Tibial nerve (tissue), 4 donors: ENCODE data around the gene FCAMR. TPM values are rescaled to one million over a fixed set of nuclear protein-coding genes. Genes with fewer than 3 reads are reported as not detected.

Source experiments
- DNase-seq, 2 donors: peaks; one replicate each; pipeline ENCODE4 v3.0.0-alpha.2; 2019; ENCODE audit warnings: low spot score in 2 of 2
- H3K27ac ChIP-seq, 4 donors: fragments of 200-600 bp; sonication (generic) in 3 of 4; one replicate each; pipeline ENCODE4 v1.5.1; 2017 to 2019; ENCODE audit warnings: mild to moderate bottlenecking in 1 of 4
- H3K27me3 ChIP-seq, 2 donors: fragments of 200-600 bp; sonication (generic) in 1 of 2; one replicate each; pipeline versions ENCODE4 v1.5.1 to v1.6.0; 2017 to 2019
- H3K36me3 ChIP-seq, 3 donors: fragments of 200-600 bp; sonication (generic); one replicate each; pipeline ENCODE4 v1.5.1; 2018 to 2019
- H3K4me1 ChIP-seq, 4 donors: fragments of 200-600 bp; sonication (generic) in 3 of 4; one replicate each; pipeline ENCODE4 v1.5.1; 2017 to 2019
- H3K4me3 ChIP-seq, 4 donors: fragments of 200-600 bp; sonication (generic) in 3 of 4; one replicate each; pipeline ENCODE4 v1.5.1; 2017 to 2019; ENCODE audit warnings: mild to moderate bottlenecking in 1 of 4, moderate library complexity in 1 of 4
- H3K9me3 ChIP-seq, 4 donors: fragments of 200-600 bp; sonication (generic) in 3 of 4; one replicate each; pipeline ENCODE4 v1.5.1; 2017 to 2019
- EP300 ChIP-seq, 2 donors: sonication (generic); formaldehyde crosslinking; IDR thresholded peaks; one replicate each; pipeline ENCODE4 v1.6.1; 2017; ENCODE audit warnings: antibody characterized with exemption in 2 of 2, mild to moderate bottlenecking in 1 of 2
- POLR2A ChIP-seq, 2 donors: fragments of 450-650 bp; IDR thresholded peaks; one replicate each; pipeline ENCODE4 v1.6.1; 2017; ENCODE audit warnings: antibody characterized with exemption in 2 of 2, mild to moderate bottlenecking in 2 of 2, moderate library complexity in 2 of 2
- WGBS, 2 donors: methylation state at CpG; one replicate each; pipeline ENCODE4 v1.1.5; 2018; 5-methylcytosine and 5-hydroxymethylcytosine counted together
- total RNA-seq, 4 donors: library from RNA; depleted of rRNA; stranded (reverse); fragments of >200 nt; gene quantifications; one replicate each; pipeline ENCODE4 v1.1.0, GENCODE V29; 2016
- TF ChIP-seq, protein P1 (sequence below), 5 experiments: fragments of 200-600 bp in 3 of 5; fragments of 450-650 bp in 2 of 5; sonication (generic) in 3 of 5; IDR thresholded peaks; one replicate each; pipeline ENCODE4 v1.5.1; 2016 to 2019; ENCODE audit warnings: antibody characterized with exemption in 5 of 5, mild to moderate bottlenecking in 3 of 5, moderate library complexity in 2 of 5

FCAMR gene
- total RNA-seq, 4 donors from 2014 or later, result not detected

DNA sequence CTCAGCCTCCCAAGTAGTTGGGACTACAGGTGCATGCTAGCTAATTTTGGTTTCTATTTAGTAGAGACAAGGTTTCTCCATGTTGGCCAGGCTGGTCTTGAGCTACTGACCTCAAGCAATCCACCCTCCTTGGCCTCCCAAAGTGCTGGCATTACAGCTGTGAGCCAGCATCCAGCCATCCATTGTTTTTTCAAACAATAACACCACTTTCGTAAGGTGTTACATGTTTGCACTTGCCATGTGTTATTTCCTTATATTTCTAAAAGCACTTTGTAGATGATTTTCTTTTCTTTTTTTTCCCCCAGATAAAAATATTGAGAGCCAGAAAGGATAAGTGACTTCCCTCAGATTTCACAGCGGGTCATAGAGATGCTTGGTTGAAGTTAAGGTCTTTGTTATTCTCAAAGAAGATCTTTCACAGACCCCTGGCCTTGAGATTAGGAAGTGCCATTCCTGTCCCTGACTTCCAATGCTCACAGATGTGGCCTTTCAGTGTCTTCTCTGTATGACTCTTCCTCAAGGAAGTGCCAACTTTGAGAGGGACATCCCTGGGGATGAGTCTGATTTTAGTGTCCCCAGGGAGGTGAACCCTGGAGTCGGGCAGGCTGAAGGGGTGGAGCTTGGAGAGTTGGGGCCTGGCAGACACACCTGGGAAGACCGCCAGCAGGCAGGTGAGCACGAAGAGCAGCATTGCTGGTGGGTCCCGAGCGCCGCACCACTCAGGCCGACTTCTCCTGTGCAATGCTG lies 30.2 kb downstream of the FCAMR start:
- TF ChIP-seq EP300 (IDR thresholded peaks at IDR 0.05) (no peak), POLR2A (IDR thresholded peaks at IDR 0.05) (no peak)
- TF ChIP-seq, protein P1, sequence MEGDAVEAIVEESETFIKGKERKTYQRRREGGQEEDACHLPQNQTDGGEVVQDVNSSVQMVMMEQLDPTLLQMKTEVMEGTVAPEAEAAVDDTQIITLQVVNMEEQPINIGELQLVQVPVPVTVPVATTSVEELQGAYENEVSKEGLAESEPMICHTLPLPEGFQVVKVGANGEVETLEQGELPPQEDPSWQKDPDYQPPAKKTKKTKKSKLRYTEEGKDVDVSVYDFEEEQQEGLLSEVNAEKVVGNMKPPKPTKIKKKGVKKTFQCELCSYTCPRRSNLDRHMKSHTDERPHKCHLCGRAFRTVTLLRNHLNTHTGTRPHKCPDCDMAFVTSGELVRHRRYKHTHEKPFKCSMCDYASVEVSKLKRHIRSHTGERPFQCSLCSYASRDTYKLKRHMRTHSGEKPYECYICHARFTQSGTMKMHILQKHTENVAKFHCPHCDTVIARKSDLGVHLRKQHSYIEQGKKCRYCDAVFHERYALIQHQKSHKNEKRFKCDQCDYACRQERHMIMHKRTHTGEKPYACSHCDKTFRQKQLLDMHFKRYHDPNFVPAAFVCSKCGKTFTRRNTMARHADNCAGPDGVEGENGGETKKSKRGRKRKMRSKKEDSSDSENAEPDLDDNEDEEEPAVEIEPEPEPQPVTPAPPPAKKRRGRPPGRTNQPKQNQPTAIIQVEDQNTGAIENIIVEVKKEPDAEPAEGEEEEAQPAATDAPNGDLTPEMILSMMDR (IDR thresholded peaks at IDR 0.05), result no peak
- Histone ChIP-seq H3K4me3 (no peak overlapping the region), H3K4me1 (no peaks in the 10 kb centered on the region), H3K9me3 (no peaks in the 10 kb centered on the region), H3K27ac (no peak overlapping the region), H3K27me3 (no peaks in the 10 kb centered on the region), H3K36me3 (no peaks in the 10 kb centered on the region)
- no peak for DNase-seq
- 83 to 91% methylated on average over 9 of the region's 9 CpGs for WGBS, 2 donors

DNA sequence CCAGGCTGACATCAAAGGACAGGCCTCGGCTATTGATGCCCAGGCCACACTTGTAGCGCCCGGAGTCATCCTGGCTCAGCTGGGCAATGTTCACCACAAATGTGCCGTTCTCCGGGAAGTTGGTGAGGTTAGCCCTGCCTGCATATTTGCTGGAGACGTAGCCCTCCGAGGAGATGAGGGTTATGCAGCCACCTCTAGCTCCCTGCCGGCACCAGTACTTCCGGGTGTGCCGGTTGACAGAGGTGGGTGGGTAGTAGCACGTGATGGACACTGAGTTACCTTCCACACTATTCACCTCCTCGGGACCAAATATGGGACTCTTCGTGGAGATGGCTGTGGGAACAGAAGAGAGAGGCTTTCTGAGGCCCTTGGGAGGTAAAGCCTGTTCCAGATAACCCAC lies 31.1 kb downstream of the FCAMR start:
- no peak for DNase-seq
- no peaks in the 10 kb centered on the region for H3K9me3 ChIP-seq
- 84 to 93% methylated on average over 9 to 13 of the region's 13 CpGs for WGBS, 2 donors
- H3K27ac ChIP-seq, result no peak overlapping the region
- no peaks in the 10 kb centered on the region for H3K4me1 ChIP-seq
- no peaks in the 10 kb centered on the region for H3K36me3 ChIP-seq
- TF ChIP-seq POLR2A (IDR thresholded peaks at IDR 0.05), result no peak
- TF ChIP-seq EP300 (IDR thresholded peaks at IDR 0.05), result no peak
- TF ChIP-seq, protein P1 (IDR thresholded peaks at IDR 0.05), result no peak
- no peak overlapping the region for H3K4me3 ChIP-seq
- H3K27me3 ChIP-seq, result no peaks in the 10 kb centered on the region

DNA sequence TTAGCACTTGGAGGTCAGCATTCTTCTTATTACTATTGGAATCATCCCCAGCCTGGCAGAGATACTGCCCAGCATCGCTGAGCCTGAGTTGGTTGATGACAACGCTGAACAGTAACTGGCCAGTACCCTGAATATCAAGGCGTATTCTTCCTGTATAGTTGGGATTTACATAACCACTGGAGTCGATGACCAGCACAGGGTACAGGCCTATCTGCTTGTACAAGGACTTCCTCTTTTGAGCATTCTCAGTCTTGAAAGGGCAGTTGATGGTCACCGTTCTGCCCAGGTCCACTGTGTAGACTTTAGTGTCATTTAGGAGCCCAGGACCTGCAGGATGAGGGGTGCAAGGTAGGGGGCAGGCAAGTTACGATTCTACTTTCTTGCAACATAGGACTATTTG lies 32.8 kb downstream of the FCAMR start:
- Histone ChIP-seq H3K4me1 (no peaks in the 10 kb centered on the region), H3K4me3 (no peak overlapping the region), H3K9me3 (no peaks in the 10 kb centered on the region), H3K27ac (no peak overlapping the region), H3K36me3 (no peaks in the 10 kb centered on the region), H3K27me3 (no peaks in the 10 kb centered on the region)
- DNase-seq, result no peak
- TF ChIP-seq, protein P1 (IDR thresholded peaks at IDR 0.05), result no peak
- TF ChIP-seq EP300 (IDR thresholded peaks at IDR 0.05) (no peak), POLR2A (IDR thresholded peaks at IDR 0.05) (no peak)
- WGBS, 2 donors, result 90% methylated on average over 6 of the region's 6 CpGs

DNA sequence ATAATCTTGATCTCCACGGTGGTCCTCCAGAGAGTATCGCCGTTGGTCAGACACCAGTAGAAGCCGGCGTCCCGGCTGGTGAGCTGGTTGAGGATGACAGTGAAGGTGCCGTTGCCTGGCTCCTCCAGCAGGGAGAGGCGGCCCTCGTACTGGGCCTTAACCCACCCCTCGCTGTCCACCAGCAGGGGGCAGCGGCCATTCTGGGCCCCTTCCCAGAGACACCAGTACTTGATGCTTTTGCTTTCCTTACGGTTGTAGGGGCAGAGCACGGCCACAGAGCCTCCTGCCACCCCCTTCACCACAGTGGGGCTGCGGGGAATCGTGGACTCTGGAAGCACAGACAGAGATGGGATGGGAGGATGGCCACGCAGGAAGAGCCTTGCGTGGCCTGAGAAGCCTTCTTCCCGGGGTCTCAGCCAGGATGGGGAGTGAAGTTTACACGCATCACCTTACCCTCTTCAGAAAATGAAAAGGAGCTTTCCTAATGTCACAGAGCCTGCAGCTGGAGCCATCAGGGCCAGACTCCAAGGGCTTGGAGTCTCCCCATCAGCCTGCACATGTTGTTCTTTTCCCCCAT lies 34.7 kb downstream of the FCAMR start:
- H3K36me3 ChIP-seq, result no peaks in the 10 kb centered on the region
- H3K27ac ChIP-seq, result no peak overlapping the region
- TF ChIP-seq POLR2A (IDR thresholded peaks at IDR 0.05), result no peak
- no peak for TF ChIP-seq EP300 (IDR thresholded peaks at IDR 0.05)
- TF ChIP-seq, protein P1 (IDR thresholded peaks at IDR 0.05), result peak; percentile 18 to 41 (median 24)
- H3K9me3 ChIP-seq, result no peaks in the 10 kb centered on the region
- DNase-seq, result no peak
- 73% methylated on average over 18 to 19 of the region's 19 CpGs for WGBS, 2 donors
- no peak overlapping the region for H3K4me3 ChIP-seq
- H3K4me1 ChIP-seq, result peaks cover 0 to 5% (median 0%) of the 10 kb centered on the region in 4 donors
- H3K27me3 ChIP-seq, result no peaks in the 10 kb centered on the region

DNA sequence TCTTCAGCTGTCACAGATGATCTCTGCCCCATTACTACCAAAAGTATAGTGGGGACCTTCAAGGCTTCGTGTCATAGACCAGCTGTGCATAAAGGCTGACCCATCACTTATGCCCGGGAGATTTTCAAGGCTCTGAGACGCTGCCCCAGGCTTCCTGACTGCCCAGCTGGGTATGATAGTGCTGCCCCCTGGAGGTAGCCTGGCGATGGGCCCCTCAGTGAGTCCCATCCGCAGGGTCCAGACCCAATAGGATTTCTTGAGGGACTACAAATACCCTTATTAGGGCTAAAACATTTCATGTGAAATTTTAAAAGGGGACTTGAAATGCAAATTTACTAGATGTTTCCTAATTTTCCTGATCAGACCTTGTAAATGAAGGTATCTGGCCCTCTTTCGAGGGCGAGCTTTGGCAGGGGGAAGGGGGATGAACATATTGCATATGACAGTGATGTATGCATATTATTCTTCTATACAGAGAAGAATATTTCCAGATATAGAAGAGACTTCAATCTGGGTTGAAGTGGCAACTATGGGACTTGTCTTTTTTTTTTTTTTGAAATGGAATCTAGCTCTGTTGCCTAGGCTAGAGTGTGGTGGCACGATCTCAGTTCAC lies 36.8 kb downstream of the FCAMR start:
- DNase-seq, result no peak

More for the DNA sequence above, 36.8 kb downstream of the FCAMR start:
- H3K4me3 ChIP-seq, result no peak overlapping the region
- peaks cover 0 to 14% (median 0%) of the 10 kb centered on the region in 4 donors for H3K4me1 ChIP-seq
- 69 to 81% methylated on average over 6 to 8 of the region's 8 CpGs for WGBS, 2 donors
- TF ChIP-seq, protein P1 (IDR thresholded peaks at IDR 0.05), result peak in 2 of 5 experiments; percentile 28 to 74
- TF ChIP-seq EP300 (IDR thresholded peaks at IDR 0.05) (no peak), POLR2A (IDR thresholded peaks at IDR 0.05) (no peak)
- H3K9me3 ChIP-seq, result no peaks in the 10 kb centered on the region
- H3K36me3 ChIP-seq, result no peaks in the 10 kb centered on the region
- H3K27ac ChIP-seq, result no peak overlapping the region
- no peaks in the 10 kb centered on the region for H3K27me3 ChIP-seq
